HT-29 (cell line): ENCODE measurements around the gene CHRNA5. TPM values are rescaled to one million over a fixed set of nuclear protein-coding genes. Genes with fewer than 3 reads are reported as not detected.
"Not testable (repeated sequence)": the region's sequence is repeated elsewhere in the genome, so short reads cannot be mapped to it uniquely, and the experiment has no call there.

Experiments used
- DNase-seq: peaks from one replicate; pipeline ENCODE4 v3.0.0-alpha.2; 2015; ENCODE audit warnings: low spot score
- total RNA-seq: library from RNA; depleted of rRNA; stranded (reverse); fragments of >200 nt; shearing (Covaris generic); gene quantifications from 2 replicates; pipeline ENCODE4 v1.2.3, GENCODE V29; 2014

The CHRNA5 gene
- total RNA-seq, 1 experiment from 2014 or later: 14.9 TPM

GRCh38 chr15:78565951-78566774, 843 bp downstream of the CHRNA5 start:
- peak; percentile 86 for DNase-seq

- peak; percentile 71 for DNase-seq
These were observed 2.2 kb downstream of the CHRNA5 start for GRCh38 chr15:78567531-78567930.

GRCh38 chr15:78570710-78571109, 5.4 kb downstream of the CHRNA5 start:
- DNase-seq: no peak

GRCh38 chr15:78571382-78571781, 6.1 kb downstream of the CHRNA5 start:
- no peak for DNase-seq

GRCh38 chr15:78573416-78573815, 8.1 kb downstream of the CHRNA5 start:
- DNase-seq: no peak

GRCh38 chr15:78574944-78575343, 9.6 kb downstream of the CHRNA5 start:
- DNase-seq: no peak

GRCh38 chr15:78597583-78597982, 32.3 kb downstream of the CHRNA5 start:
- no peak for DNase-seq

- DNase-seq: no peak
These were observed 33.0 kb downstream of the CHRNA5 start for GRCh38 chr15:78598348-78598747.

- no peak for DNase-seq
These were observed 33.9 kb downstream of the CHRNA5 start for GRCh38 chr15:78599189-78599588.

- DNase-seq: no peak
These were observed 38.1 kb downstream of the CHRNA5 start for GRCh38 chr15:78603467-78603866.

GRCh38 chr15:78604420-78604819, 39.1 kb downstream of the CHRNA5 start:
- no peak for DNase-seq

- DNase-seq: no peak
These were observed 39.9 kb downstream of the CHRNA5 start for GRCh38 chr15:78605201-78605600.

GRCh38 chr15:78605680-78606079, 40.4 kb downstream of the CHRNA5 start:
- no peak for DNase-seq

GRCh38 chr15:78609551-78609950, 44.2 kb downstream of the CHRNA5 start:
- not testable (repeated sequence) for DNase-seq

GRCh38 chr15:78614021-78614420, 48.7 kb downstream of the CHRNA5 start:
- no peak for DNase-seq

- no peak for DNase-seq
These were observed 49.9 kb downstream of the CHRNA5 start for GRCh38 chr15:78615151-78615589.

GRCh38 chr15:78616506-78616905, 51.2 kb downstream of the CHRNA5 start:
- DNase-seq: no peak

GRCh38 chr15:78617076-78617475, 51.8 kb downstream of the CHRNA5 start:
- no peak for DNase-seq

- DNase-seq: no peak
These were observed 52.2 kb downstream of the CHRNA5 start for GRCh38 chr15:78617516-78617915.

GRCh38 chr15:78618064-78618463, 52.7 kb downstream of the CHRNA5 start:
- no peak for DNase-seq

GRCh38 chr15:78618490-78618934, 53.2 kb downstream of the CHRNA5 start:
- DNase-seq: peak; percentile 96

- no peak for DNase-seq
These were observed 54.0 kb downstream of the CHRNA5 start for GRCh38 chr15:78619022-78619950.
